Mesothelial cell of epicardium (in vitro differentiated cells): ENCODE results near the gene NFAM1. TPM values are rescaled to one million over a fixed set of nuclear protein-coding genes. Genes with fewer than 3 reads are reported as not detected.

Experiments
- DNase-seq, 2 experiments: peaks; one replicate each; pipeline ENCODE4 v3.0.0; 2021; ENCODE audit warnings: low spot score in 2 of 2; ENCODE audit not compliant: unreplicated experiment in 2 of 2
- H3K27ac Mint-ChIP-seq: 2 replicates; pipeline ENCODE4 v1.8.0; 2021; ENCODE audit warnings: mixed read lengths
- H3K27me3 Mint-ChIP-seq: 2 replicates; pipeline ENCODE4 v1.8.0; 2021; ENCODE audit warnings: low read depth, mixed read lengths
- H3K36me3 Mint-ChIP-seq: 2 replicates; pipeline ENCODE4 v1.8.0; 2021; ENCODE audit warnings: mixed read lengths
- H3K4me1 Mint-ChIP-seq: 2 replicates; pipeline ENCODE4 v1.8.0; 2021; ENCODE audit warnings: mixed read lengths
- H3K4me3 Mint-ChIP-seq: 2 replicates; pipeline ENCODE4 v1.8.0; 2021; ENCODE audit warnings: mild to moderate bottlenecking, moderate library complexity, mixed read lengths
- H3K9me3 Mint-ChIP-seq: 2 replicates; pipeline ENCODE4 v1.8.0; 2021; ENCODE audit warnings: mixed read lengths
- total RNA-seq: library from RNA; stranded (reverse); gene quantifications from 3 replicates; pipeline ENCODE4 v1.2.1, GENCODE V29; 2021
- TF ChIP-seq, protein P1 (sequence below): fragments of 200-600 bp; sonication (generic); IDR thresholded peaks from one replicate; pipeline ENCODE4 v1.5.0; 2021; ENCODE audit warnings: antibody characterized with exemption; ENCODE audit not compliant: unreplicated experiment

The NFAM1 gene
- total RNA-seq, 1 donor from 2014 or later: 0.34 TPM

DNA sequence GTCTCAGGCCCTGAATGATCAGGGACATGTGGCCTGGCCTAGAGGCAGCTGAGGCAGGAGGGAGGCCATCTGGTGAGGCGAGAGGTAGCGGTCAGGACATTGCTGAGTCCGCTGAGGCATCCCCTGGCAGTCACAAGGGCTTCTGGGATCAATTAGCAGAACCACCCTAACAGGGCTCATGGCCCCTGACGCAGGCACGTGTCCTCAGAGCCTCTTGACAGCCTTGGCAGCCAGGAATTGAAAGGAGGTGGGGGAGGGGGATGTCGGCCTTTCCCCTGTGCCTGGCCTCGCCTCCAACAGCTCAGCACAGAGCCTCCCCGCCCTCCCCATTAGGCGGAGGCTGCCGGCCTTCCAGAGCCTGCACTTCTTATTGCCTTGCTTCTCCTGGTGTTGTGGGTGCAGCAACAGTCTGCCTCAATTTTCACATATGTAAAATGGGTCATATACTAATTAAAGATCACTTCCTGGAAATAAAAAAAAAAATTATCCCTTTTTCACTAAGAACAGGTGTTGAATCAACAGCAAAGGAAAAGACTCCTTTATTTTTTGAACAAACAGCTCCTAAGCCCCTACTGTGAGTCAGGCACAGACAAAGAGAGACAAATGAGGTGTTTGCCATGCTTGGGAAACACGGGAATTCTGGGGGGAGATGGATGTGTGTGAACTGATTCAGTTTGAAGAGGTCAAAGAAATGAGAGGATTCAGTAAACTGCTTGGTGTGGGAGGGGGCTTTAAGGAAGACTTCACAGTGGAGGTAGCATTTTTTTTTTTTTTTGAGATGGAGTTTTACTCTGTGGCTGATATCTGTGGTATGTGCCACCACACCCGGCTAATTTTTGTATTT lies 55.3 kb downstream of the NFAM1 start:
- Mint-ChIP-seq H3K27ac (peak overlapping the region; percentile 79), H3K4me3 (no peak overlapping the region), H3K9me3 (no peaks in the 10 kb centered on the region), H3K4me1 (peaks cover 32% of the 10 kb centered on the region), H3K27me3 (no peaks in the 10 kb centered on the region), H3K36me3 (no peaks in the 10 kb centered on the region)
- TF ChIP-seq, protein P1, sequence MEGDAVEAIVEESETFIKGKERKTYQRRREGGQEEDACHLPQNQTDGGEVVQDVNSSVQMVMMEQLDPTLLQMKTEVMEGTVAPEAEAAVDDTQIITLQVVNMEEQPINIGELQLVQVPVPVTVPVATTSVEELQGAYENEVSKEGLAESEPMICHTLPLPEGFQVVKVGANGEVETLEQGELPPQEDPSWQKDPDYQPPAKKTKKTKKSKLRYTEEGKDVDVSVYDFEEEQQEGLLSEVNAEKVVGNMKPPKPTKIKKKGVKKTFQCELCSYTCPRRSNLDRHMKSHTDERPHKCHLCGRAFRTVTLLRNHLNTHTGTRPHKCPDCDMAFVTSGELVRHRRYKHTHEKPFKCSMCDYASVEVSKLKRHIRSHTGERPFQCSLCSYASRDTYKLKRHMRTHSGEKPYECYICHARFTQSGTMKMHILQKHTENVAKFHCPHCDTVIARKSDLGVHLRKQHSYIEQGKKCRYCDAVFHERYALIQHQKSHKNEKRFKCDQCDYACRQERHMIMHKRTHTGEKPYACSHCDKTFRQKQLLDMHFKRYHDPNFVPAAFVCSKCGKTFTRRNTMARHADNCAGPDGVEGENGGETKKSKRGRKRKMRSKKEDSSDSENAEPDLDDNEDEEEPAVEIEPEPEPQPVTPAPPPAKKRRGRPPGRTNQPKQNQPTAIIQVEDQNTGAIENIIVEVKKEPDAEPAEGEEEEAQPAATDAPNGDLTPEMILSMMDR: no peak
- no peak for DNase-seq

DNA sequence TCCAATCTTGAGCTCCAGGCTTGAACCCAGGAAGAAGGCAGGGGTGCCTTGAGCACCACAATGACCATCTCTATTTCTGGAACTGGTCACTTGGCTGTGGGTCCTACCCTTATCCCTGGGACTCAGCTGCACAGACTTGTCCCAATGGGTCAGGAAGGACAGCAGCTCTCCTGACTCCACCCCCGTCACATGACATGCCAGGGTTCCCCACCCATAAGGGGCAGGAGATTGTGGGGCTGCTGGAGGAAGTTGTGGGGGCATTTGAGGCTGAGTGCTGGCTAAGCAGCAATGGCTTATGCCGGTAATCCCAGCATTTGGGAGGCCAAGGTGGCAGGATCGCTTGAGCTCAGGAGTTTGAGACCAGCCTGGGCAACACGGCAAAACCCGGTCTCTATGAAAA lies 56.2 kb downstream of the NFAM1 start:
- Mint-ChIP-seq H3K27me3 (no peaks in the 10 kb centered on the region), H3K27ac (no peak overlapping the region), H3K36me3 (no peaks in the 10 kb centered on the region), H3K4me1 (peaks cover 29% of the 10 kb centered on the region), H3K4me3 (no peak overlapping the region), H3K9me3 (no peaks in the 10 kb centered on the region)
- TF ChIP-seq, protein P1: no peak
- no peak for DNase-seq

DNA sequence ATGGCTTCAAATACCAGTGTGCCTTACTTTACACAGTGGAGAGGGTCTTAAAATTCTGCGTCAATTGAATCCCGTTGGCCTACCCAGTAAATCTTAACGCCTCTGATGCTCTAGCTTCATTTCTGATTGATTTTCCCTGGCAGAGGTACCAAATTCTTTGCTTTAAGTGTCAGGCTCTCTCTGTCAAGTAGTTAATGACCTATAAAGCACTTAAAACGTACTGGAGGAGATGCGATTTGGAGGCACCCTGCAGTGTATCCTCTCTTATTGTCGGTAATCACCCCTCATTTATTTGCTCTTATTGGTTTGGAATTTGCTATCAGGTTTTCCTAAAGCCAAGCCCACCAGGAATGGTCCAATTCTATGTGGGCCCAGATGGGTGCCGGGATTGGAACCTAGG lies 59.2 kb downstream of the NFAM1 start:
- TF ChIP-seq, protein P1: no peak
- no peak for DNase-seq
- Mint-ChIP-seq H3K36me3 (no peaks in the 10 kb centered on the region), H3K4me1 (peaks cover 31% of the 10 kb centered on the region), H3K27ac (no peak overlapping the region), H3K9me3 (no peaks in the 10 kb centered on the region), H3K27me3 (peaks cover 11% of the 10 kb centered on the region), H3K4me3 (no peak overlapping the region)

DNA sequence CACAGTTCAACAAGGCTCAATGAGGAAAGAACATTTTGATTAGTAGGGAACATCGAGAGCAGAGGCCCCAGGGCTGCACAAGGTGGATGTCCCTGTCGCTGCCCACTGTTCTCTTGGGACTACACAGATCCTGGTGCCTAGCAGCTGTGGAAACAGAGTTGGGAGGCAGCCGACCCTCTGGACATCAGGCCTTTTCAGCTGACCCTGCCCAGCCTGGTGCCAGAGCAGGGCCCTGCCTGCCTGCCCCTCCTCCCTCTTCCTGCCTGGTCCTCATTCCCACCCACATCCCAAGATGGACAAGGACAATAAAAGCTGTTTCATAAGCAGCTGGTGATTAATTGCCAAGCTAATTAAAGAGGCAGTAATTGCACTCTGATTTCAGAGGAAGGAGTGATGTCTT lies 60.7 kb downstream of the NFAM1 start:
- TF ChIP-seq, protein P1: no peak
- DNase-seq: no peak
- Mint-ChIP-seq H3K27ac (no peak overlapping the region), H3K4me3 (no peak overlapping the region), H3K36me3 (no peaks in the 10 kb centered on the region), H3K9me3 (no peaks in the 10 kb centered on the region), H3K27me3 (peaks cover 25% of the 10 kb centered on the region), H3K4me1 (peaks cover 30% of the 10 kb centered on the region)

DNA sequence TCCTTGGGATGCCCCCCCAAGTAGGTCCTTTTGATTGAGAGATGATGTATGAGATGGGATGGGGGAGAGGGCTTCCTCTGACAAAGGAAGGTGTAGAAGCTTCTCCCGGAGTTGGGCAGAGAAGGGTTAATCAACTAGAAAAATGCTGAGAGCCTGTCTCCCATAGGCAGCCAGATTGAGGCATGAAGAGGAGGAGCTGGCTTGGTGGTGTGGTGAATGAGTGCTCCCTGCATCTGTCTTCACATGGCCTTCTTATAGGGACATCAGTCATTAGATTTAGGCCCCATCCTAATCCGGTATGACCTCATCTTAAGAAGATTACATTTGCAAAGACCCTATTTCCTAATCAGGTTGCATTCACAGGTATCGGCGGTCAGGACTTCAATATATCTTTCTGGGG lies 61.1 kb downstream of the NFAM1 start:
- no peak overlapping the region for H3K4me3 Mint-ChIP-seq
- no peaks in the 10 kb centered on the region for H3K36me3 Mint-ChIP-seq
- DNase-seq: no peak
- H3K27ac Mint-ChIP-seq: no peak overlapping the region
- H3K9me3 Mint-ChIP-seq: no peaks in the 10 kb centered on the region
- TF ChIP-seq, protein P1: no peak
- H3K4me1 Mint-ChIP-seq: peaks cover 31% of the 10 kb centered on the region
- peaks cover 29% of the 10 kb centered on the region for H3K27me3 Mint-ChIP-seq
